HG02798 (cell line): ENCODE measurements around the gene MED12L.
"Not testable (repeated sequence)": the region's sequence is repeated elsewhere in the genome, so short reads cannot be mapped to it uniquely, and the experiment has no call there.

Experiments
- ATAC-seq: cut with Tn5 transposase; IDR thresholded peaks from one replicate; pipeline ENCODE4 v1.9.1; 2021; ENCODE audit warnings: mild to moderate bottlenecking; ENCODE audit not compliant: unreplicated experiment, poor library complexity

The MED12L gene

DNA sequence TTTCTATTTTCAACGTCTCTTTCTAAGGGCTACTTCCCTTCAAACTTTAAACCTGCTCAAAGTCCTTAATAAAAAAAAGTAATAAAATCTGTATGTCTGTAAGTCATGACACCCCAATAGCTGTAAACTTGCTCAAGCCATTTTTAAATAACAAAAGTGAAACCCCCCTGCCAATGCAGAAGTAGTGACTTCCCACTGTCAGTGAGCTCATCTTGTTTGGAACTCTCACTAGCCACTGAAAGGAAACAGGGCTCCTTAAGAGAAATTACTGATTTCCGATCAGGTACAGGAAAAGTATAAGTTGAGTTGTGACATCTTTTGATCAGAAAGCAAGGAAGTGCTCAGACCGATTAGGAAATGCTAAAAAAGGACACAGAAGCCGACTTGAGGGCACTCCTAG, 145.2 kb downstream of the MED12L start:
- ATAC-seq = peak; percentile 51

DNA sequence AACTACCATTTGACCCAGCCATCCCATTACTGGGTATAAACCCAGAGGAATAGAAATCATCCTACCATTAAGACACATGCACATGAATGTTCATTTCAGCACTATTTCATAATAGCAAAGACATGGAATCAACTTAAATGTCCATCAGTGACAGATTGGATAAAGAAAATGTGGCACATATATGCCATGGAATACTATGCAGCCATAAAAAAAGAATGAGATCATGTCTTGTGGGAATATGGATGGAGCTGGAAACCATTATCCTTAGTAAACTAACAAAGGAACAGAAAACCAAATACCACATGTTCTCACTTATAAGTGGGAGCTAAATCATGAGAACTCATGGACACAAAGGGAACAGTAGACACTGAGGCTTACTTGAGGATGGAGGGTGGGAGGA, 146.9 kb downstream of the MED12L start:
- not testable (repeated sequence) for ATAC-seq

DNA sequence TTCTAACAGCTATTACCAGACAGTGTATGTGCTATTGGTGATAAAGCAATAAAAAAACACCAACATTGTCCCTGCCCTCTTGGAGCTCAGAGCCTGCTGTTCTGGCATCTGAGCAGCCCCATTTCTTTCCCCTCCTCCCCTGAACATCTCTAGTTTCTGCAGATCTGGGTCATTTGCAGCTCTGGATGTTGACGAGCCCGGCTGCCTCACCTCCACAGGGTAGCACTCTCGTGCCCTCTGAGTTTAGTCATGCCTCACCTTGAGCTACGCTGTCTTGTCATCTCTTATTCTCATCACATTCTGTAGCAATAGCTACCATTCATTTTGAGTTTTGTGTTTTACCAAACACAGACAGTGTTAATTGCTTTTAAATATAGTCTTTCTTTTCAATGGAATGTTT, 147.5 kb downstream of the MED12L start:
- no peak for ATAC-seq

DNA sequence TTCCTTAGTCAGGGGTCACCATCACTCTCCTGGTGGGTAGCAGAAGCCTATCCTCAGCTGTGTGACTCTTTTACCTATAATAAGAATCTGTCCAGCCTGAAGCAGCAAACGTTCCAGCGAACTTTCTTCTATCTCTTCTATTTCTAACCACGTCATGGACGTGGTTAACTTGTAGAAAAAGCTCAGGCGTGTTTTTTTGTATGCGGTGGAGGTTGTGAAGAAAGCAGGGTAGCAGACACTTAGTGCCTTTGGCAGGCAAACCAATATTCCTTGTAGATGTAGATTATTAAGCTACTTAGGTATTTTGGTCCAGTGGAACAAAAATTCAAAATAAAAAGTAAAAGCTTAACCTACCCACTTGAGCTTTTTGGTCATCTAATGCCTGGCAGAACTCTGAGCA, 149.4 kb downstream of the MED12L start:
- no peak for ATAC-seq

DNA sequence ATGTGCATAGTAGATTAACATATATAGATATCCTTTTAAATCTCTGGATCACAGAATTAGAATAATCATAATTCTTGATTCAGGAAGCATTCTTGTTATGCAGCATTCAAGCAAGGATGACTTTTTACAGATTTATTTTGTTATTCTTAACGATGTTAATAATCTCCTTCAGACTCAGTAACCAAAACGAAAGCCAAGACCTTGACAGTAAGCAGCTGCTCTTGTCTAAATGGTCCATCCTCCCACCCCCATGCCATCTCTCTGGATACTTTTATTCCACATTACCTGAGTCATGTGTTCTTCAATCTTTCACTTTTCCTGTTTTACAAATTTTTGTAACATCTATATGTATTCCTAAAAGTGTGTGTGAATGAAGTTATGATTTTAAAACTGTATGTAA, 150.9 kb downstream of the MED12L start:
- ATAC-seq = no peak

DNA sequence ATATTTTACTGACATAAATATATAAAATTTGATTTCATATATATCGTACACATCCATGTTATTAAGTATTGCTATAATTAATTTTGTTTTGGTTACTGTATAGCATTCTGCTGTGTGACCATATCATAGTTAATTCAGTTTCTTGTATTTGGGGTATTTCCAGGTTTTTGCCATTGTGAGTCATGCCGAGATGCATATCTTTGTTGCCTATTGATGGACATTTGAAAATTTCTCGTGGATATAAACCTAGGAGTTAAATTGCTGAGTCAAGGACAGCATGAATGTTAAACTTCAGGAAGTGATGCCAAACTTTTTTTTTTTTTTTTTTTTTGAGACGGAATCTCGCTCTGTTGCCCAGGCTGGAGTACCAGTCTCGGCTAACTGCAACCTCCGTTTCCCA, 151.3 kb downstream of the MED12L start:
- ATAC-seq = no peak

DNA sequence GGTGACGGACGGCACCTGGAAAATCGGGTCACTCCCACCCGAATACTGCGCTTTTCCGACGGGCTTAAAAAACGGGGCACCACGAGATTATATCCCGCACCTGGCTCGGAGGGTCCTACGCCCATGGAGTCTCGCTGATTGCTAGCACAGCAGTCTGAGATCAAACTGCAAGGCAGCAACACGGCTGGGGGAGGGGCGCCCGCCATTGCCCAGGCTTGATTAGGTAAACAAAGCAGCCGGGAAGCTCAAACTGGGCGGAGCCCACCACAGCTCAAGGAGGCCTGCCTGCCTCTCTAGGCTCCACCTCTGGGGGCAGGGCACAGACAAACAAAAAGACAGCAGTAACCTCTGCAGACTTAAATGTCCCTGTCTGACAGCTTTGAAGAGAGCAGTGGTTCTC, 156.5 kb downstream of the MED12L start:
- ATAC-seq = not testable (repeated sequence)

DNA sequence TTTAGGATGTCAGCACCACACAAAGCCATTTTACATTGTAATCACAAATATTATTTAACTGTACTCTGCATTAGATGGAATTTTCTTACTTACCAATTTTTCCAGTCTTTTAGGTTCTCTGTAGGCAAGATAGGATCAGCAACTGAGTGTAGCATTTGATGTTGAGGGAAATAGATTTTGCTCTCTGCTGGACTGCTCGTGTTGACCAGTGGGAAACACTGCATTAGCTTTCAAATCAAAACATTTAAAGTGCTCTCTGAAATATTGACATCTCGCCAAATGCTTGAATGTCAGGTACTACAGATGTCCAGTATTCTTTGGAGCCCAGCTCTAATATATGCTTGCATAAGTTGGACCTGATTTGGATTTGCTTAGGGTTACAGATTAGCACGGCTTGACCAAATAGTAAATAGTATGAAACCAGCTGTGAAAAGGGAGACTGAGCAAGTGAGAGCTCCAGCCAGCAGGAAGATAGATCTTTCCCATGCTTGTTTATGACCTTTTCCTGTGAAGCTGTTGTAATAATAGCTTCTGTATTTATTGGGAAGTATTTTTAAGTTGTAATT, 163.4 kb downstream of the MED12L start:
- no peak for ATAC-seq

DNA sequence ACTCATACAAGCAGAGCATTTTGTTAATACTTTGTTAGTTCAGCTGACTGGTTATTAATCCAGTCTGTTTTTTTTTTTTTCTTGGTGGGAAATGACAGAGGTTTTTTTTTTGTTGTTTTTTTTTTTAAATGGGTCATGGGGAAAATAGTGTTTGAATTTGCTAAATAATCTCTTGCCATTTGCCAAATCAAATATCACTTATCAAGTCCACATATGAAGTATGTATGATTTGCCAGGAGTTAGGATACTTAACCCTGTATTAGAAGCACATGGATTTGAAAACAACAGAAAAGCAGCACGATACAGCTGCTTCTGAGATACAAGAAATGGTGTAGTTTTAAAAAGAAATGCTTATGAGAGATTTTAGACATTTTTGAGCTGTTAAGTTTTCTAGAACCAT, 171.3 kb downstream of the MED12L start:
- no peak for ATAC-seq

DNA sequence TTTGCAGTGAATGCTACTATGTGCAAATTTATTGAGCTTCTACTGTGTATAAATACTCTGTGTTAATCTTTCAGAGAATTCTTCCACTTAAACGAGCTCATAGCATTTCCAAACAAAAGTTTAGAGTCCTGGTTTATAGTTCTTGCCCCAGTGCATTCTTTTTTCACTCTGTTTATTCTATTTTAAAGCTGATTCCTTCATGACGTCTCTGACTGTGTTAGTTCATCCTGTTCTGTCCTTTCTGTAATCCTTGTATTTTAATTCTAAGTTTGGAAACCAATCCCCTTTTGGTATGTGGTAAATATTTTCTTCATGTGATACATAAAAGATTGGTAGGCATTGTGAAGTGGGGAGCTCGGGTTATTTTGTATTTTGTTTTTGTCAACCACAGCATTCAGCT, 174.2 kb downstream of the MED12L start:
- ATAC-seq = no peak

DNA sequence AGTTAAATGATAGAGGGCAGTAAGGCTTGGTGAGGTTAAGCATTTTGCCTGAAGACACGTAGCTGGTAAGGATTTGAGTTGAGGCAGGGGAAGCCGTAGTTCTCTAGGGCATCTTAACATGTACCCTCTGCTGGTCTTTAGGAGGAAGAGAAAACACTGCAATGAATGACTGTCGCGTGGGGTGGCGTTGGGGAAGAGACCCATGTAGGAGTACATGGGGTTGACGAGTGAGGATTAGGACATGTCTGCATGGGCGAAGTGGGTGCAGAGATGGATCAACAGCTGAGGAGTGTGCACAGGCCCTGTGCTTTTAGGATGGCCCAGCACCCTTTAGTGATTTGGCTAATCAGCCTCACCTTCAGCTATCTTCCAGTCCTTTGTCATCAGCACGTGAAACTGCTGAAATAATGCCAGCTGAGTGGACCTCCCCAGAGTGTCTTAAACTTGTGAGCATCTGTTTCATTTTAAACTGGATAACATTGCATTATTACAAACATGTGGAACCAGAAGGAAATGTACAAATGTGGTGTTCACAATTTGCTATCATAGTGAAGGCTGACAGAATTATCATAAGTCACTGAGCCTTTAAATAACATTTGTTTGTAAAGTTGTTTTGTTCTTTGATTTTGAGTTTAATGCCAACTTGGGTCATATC, 177.5 kb downstream of the MED12L start:
- ATAC-seq = no peak

DNA sequence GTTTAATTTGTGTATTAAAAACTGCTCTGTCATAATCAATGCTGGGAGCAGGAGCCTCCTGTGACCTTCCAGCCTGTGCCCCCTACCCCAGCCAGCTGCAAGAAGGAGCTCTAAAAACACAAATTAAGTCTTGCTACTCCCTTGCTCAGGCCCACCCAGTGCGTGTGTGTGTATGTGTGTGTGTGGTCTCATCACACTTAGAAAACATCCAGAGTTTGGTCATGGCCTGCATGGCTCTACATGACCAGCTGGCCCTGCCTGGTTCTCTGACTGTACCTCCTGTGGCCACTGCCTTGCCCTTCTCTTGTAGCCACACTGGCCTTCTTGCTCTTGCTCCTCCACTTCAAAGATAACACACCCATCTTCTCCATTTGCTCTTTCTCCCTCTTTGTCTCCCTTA, 179.1 kb downstream of the MED12L start:
- no peak for ATAC-seq

DNA sequence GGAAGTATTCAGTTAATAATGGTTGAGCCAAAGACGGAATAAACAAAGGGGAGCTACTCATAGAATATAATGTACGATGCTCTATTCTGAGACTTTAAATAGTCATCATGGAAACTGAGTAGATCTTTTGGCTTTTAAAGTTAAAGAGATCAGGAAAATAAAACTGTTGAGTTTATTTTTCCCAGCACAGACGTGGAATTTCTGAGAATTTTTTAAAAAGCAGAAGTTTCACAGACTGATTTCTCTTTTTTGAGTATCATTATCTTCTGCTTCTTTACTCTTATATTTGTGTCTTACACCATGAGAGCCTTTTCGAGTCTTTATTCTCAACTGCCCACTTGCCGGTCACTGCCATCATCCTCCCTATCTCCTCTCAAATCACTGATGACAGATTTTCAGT, 179.7 kb downstream of the MED12L start:
- ATAC-seq = no peak

DNA sequence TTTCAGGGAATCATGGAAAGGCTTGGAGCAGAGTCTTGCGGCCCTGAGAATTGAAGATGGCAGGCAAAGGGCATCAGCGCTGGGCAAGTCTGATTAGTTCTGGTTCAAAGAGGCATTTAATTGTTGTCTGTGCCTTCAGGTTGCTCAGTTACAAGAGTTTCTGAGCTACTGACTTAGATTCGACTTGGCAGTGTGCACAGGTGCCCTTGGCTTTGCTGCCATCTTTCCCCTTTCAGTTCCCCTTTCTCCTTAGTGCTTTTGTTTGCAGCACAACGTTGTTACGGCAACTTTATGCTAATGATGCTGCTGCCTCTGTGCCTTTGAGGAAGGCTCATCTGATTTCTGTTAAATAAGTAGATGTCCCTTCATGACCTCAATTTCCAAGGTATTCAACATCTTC, 180.4 kb downstream of the MED12L start:
- ATAC-seq = peak; percentile 99

DNA sequence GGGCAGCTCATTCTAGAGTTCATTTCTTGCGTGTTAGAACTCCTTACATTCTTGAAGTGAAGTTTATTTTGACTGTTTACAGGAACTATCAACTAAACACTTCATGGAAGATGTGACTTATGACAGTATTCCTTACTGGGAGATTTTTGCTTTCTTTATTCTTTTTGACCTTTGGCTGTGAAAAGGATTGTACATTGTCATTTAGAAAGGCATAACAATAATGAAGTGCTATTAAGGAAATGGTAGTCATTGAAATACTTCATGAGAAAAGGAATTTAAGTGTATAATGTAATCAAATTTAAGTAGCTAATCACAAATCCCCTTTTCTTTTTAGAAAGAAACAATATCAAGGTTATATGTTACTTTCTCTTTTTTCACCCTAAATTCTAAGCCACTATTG, 181.6 kb downstream of the MED12L start:
- no peak for ATAC-seq

DNA sequence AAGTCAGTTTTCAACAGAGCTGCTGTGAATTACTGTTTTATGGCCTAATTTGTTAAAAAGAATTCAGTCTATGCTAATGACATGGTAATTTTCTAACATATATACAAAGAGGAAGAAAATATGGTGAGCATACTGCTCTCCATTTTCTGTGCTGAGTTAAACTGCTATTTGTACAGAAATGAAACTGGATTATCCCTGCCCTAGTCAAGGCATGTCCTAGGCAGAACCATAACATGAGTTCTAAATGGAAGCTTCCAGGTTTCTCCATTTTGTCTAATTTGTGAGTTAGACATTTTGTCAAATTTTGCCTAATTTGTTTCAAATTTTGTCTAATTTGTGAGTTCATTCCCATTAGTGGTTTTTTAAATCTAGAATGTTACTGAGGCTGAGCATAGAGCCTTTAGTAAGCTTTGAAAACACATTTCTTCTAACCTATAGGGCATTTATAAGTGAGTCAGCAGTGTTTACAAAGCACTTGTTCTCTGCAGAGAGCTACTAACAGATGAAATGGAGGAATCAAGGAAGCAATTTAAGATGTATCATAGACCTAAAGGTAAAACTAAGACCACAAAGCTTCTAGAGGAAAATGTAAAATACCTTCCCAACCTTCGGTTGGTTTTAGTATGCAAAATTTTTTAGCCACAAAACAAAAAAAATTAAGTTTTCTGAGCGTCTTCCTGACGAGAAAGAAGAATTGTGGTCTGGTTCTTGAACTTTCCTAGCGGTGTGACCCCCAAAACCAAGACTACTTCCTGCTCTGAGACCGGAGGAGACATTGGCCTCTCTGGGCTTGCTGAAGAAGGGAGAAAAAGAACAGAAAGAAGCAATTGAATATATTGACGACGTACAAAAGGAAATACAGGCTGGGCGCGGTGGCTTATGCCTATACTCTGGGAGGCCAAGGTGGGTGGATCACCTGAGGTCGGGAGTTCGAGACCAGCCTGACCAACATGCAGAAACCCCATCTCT, 183.1 kb downstream of the MED12L start:
- peak; percentile 36 for ATAC-seq

DNA sequence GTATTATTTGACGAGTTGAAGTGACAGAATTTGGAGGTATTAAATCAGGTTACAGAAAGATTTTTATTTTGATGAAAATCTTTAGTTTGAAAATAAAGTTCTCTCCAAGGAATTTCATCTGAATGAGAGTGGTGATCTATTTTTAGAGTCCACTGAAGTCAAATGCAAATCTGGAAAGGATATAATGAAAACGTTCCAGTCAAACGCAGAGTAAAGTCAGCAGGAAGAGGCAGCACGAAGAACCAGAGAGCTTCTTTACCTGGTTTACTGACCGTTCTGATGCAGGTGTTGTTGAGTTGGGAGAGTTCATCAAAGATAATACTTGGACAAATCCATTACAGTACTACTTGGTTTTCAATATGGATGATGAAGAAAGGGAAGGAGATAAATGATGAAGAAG, 184.2 kb downstream of the MED12L start:
- ATAC-seq = no peak

DNA sequence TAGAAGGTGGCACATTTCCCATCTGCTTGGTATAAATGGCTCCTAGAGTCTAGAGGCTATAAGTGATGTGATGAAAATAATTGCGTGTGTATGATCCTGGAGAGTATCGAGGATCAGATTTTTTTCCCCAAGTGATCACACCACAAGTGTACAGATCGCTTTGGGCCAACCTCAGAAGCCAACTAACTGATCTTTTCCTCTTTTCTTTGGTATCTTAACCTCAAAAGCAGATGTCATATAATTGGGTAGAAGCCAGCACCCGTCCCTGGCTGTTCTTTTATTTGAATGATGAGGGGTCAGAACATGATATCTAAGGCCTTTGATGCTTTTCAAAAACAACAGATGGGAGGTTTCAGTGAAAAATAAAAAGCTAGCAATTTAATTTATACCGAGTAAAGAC, 189.6 kb downstream of the MED12L start:
- no peak for ATAC-seq

DNA sequence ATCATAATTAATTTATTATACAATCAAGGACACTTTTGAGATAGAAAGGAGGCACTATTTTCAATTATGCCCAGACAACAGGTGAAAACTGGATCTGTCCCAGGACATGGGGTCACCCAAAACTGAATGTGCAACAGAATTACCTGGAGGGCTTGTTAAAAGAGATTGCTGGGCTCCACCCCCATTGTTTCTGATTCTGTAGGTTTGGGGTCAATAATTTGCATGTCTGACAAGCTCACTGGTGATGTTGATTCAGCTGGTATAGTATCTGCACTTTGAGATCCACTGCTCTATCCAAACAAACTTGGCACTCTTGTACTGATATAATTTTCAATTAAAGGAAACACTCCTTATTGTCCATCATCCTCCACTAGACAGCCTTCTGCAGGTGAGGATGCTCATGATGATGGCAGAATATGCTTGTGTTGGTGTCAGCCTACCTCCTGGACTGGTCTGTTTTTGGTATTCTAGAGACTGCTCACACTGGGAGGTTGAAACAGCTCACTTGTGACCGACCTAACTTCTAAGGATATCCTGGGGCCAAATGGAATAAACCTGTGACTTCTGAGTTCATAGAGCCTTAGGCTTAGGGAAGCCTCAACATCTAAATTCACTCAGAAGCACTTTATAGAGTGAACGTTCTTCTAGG, 190.7 kb downstream of the MED12L start:
- ATAC-seq = peak; percentile 29

DNA sequence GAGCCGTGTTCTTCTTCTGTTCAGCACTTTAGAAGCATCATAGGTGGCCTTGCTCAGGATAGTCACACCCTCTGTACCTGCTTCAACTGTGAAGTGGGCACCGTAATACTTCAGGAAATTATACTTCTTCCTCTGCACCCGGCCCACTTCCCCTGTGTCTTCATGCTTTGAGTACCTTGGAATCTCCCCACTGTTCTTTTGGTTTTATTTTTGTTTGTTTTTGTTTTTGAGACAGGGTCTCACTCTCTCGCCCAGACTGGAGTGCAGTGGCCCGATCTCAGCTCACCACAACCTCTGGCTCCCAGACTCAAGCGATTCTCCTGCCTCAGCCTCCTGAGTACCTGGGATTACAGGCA, 191.2 kb downstream of the MED12L start:
- ATAC-seq = peak; percentile 56

DNA sequence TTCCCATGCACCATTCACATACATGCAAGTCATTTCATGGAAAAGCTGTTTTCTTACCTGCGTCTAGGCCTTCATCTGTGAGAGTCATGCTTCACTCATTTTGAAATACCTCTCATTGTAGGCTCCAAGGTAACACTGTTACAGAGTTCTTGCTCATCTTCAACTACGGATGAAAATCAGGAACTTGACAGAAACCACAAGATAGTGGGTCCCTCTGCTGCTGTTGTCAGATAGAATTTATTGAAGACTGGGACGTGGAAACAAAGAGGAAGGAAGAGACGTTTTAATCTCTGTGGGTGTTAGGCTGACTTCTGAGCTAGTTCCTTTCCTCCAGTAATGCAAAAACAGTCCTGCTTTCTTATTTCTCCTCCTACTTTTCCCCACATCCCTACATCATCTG, 192.8 kb downstream of the MED12L start, which contains the start of gene P2RY14:
Gene P2RY14, minus strand, starts transcription at position 313 of the 400 bp plus-strand sequence. CDS start 64,226 bp downstream, outside the sequence.
- no peak for ATAC-seq
